ENCODE data around the gene NFIC.

NFIC gene

GRCh38 chr19:3459965-3460582, 93.7 kb downstream of the NFIC start:
- TF ChIP-seq CTCF (IDR thresholded peaks at IDR 0.05; ENCODE audit: low read depth, low read length, missing control alignments), result no peak
- no peak for DNase-seq (ENCODE audit: extremely low read depth, low read depth)
- no peak overlapping the region for H3K4me3 ChIP-seq (replicated peaks; ENCODE audit: low read depth, low read length)

- TF ChIP-seq CTCF (IDR thresholded peaks at IDR 0.05; ENCODE audit: low read depth, low read length, missing control alignments), result no peak
- no peak for DNase-seq (ENCODE audit: extremely low read depth, low read depth)
- no peak overlapping the region for H3K4me3 ChIP-seq (replicated peaks; ENCODE audit: low read depth, low read length)
Observed at GRCh38 chr19:3462991-3463713, 96.8 kb downstream of the NFIC start.

GRCh38 chr19:3463714-3464586, 97.6 kb downstream of the NFIC start:
- no peak for TF ChIP-seq CTCF (IDR thresholded peaks at IDR 0.05; ENCODE audit: low read depth, low read length, missing control alignments)
- no peak overlapping the region for H3K4me3 ChIP-seq (replicated peaks; ENCODE audit: low read depth, low read length)
- no peak for DNase-seq (ENCODE audit: extremely low read depth, low read depth)

GRCh38 chr19:3464587-3465235, 98.3 kb downstream of the NFIC start:
- no peak for DNase-seq (ENCODE audit: extremely low read depth, low read depth)
- TF ChIP-seq CTCF (IDR thresholded peaks at IDR 0.05; ENCODE audit: low read depth, low read length, missing control alignments), result no peak
- H3K4me3 ChIP-seq (replicated peaks; ENCODE audit: low read depth, low read length), result no peak overlapping the region

GRCh38 chr19:3465552-3465951, 99.2 kb downstream of the NFIC start:
- DNase-seq (ENCODE audit: extremely low read depth, low read depth), result no peak
- no peak overlapping the region for H3K4me3 ChIP-seq (replicated peaks; ENCODE audit: low read depth, low read length)
- no peak for TF ChIP-seq CTCF (IDR thresholded peaks at IDR 0.05; ENCODE audit: low read depth, low read length, missing control alignments)

GRCh38 chr19:3466635-3467034, 100.3 kb downstream of the NFIC start:
- no peak overlapping the region for H3K4me3 ChIP-seq (replicated peaks; ENCODE audit: low read depth, low read length)
- DNase-seq (ENCODE audit: extremely low read depth, low read depth), result no peak
- no peak for TF ChIP-seq CTCF (IDR thresholded peaks at IDR 0.05; ENCODE audit: low read depth, low read length, missing control alignments)
